Psoas muscle (tissue), 8 donors: ENCODE results near the gene CCL15. TPM values are rescaled to one million over a fixed set of nuclear protein-coding genes. Genes with fewer than 3 reads are reported as not detected.
"Not testable (repeated sequence)": the region's sequence is repeated elsewhere in the genome, so short reads cannot be mapped to it uniquely, and the experiment has no call there.

ENCODE experiments used
- ATAC-seq, 4 donors: fragments of 200-7000 bp; cut with Tn5 transposase; one replicate each; pipeline ENCODE4 v1.9.1; 2020; ENCODE audit warnings: moderate library complexity in 3 of 4, mild to moderate bottlenecking in 2 of 4
- DNase-seq, 2 donors: peaks; one replicate each; pipeline ENCODE4 v3.0.0-alpha.2; 2020
- H3K27ac ChIP-seq: fragments of 200-600 bp; one replicate; pipeline ENCODE4 v1.8.0; 2022
- H3K27me3 ChIP-seq, 3 donors: fragments of 200-600 bp in 1 of 3; one replicate each; pipeline versions ENCODE4 v1.6.1 to v1.8.0; 2013 to 2022; ENCODE audit warnings: low read length in 2 of 3, mild to moderate bottlenecking in 2 of 3, moderate library complexity in 1 of 3; ENCODE audit not compliant: insufficient read depth in 3 of 3
- H3K36me3 ChIP-seq, 2 donors: fragments of 200-600 bp in 1 of 2; one replicate each; pipeline versions ENCODE4 v1.6.1 to v1.8.0; 2013 to 2022; ENCODE audit warnings: low read depth in 1 of 2, mild to moderate bottlenecking in 1 of 2, moderate library complexity in 1 of 2; ENCODE audit not compliant: insufficient read depth in 1 of 2
- H3K4me1 ChIP-seq: fragments of 200-600 bp; one replicate; pipeline ENCODE4 v1.8.0; 2022
- H3K4me3 ChIP-seq: fragments of 200-600 bp; one replicate; pipeline ENCODE4 v1.8.0; 2022; ENCODE audit warnings: mild to moderate bottlenecking
- H3K9me3 ChIP-seq: fragments of 200-600 bp; one replicate; pipeline ENCODE4 v1.8.0; 2022
- WGBS, 3 donors: extraction: QIAGEN DNeasy Blood & Tissue Kit; methylation state at CpG; one replicate each; pipeline versions ENCODE4 v1.1.6 to v1.1.7; 2013; 5-methylcytosine and 5-hydroxymethylcytosine counted together
- intact Hi-C, 2 donors: fragments of 100-400 bp; cut with DNase I; formaldehyde crosslinking; loops; one replicate each; pipeline versions ENCODE4 v1.11.0 to v1.14.2; 2022
- polyA plus RNA-seq, 3 donors: library from polyadenylated mRNA; stranded (reverse); fragments of 200-250 nt; gene quantifications; one replicate each; pipeline ENCODE4 v1.2.3, GENCODE V29; 2013
- total RNA-seq, 4 donors: library from RNA; stranded (reverse); fragmentation: NEBNext Ultra II Directional in 2 of 4; extraction: Animal tissue kit (Norgen Biotek cat#: 25700) in 2 of 4; gene quantifications; one replicate each; pipeline versions ENCODE4 v1.2.1 to v1.2.4, GENCODE V29; 2021 to 2023
- TF ChIP-seq, protein P1 (sequence below): fragments of 200-600 bp; IDR thresholded peaks from one replicate; pipeline ENCODE4 v1.8.0; 2022; ENCODE audit warnings: antibody characterized with exemption
- donor health status: healthy with polysubstance abuse.
- donor health status: DM: no; HTN: no; CAD: no; lungs with moderate emphysema.
- donor health status: Bipolar disorder and iron deficiency.
- donor health status: healthy.
- donor health status: DM: yes; HTN: yes; CAD: no.
- donor health status: DM: no; HTN: no; CAD: no.
- donor health status: DM: no; HTN: no; CAD: no.
- donor health status: DM: yes; HTN: yes; CAD: no.

The CCL15 gene
- total and polyA plus RNA-seq, 7 donors: not detected

DNA sequence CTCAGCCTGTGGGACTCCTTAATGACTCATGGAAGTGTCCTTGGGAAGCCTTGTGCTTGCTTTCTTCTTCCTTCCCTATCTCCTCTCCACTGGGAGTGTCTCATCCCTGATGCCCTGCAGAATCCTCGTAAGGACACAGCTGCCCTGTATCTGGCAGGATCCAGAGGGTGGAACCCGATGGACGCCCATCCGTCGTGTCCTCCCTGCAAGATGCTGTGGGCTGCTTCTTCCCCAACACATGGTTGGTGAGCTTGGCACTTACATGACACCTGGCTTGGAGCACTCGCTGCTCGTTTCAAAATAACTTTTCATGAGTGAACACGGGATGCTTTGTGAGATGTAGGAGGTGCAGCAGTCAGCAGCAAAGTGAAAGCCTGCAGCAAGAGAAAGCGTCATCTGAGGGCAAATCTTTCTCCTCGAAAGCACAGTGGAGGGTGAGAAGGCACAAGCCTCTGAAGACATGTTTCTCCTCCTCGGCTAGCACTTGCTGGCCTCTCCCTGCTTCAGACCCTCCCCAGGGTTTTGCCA lies 3.3 kb downstream of the CCL15 start:
- DNase-seq (no peak), ATAC-seq (no peak)
- intact Hi-C loops: no loop called here
- Histone ChIP-seq H3K4me1 (no peaks in the 10 kb centered on the region), H3K36me3 (no peaks in the 10 kb centered on the region), H3K27me3 (no peaks in the 10 kb centered on the region), H3K9me3 (no peaks in the 10 kb centered on the region), H3K27ac (no peak overlapping the region), H3K4me3 (no peak overlapping the region)
- TF ChIP-seq, protein P1, sequence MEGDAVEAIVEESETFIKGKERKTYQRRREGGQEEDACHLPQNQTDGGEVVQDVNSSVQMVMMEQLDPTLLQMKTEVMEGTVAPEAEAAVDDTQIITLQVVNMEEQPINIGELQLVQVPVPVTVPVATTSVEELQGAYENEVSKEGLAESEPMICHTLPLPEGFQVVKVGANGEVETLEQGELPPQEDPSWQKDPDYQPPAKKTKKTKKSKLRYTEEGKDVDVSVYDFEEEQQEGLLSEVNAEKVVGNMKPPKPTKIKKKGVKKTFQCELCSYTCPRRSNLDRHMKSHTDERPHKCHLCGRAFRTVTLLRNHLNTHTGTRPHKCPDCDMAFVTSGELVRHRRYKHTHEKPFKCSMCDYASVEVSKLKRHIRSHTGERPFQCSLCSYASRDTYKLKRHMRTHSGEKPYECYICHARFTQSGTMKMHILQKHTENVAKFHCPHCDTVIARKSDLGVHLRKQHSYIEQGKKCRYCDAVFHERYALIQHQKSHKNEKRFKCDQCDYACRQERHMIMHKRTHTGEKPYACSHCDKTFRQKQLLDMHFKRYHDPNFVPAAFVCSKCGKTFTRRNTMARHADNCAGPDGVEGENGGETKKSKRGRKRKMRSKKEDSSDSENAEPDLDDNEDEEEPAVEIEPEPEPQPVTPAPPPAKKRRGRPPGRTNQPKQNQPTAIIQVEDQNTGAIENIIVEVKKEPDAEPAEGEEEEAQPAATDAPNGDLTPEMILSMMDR: no peak
- WGBS, 3 donors: 67 to 74% (median 68%) methylated on average over 11 of the region's 11 CpGs

DNA sequence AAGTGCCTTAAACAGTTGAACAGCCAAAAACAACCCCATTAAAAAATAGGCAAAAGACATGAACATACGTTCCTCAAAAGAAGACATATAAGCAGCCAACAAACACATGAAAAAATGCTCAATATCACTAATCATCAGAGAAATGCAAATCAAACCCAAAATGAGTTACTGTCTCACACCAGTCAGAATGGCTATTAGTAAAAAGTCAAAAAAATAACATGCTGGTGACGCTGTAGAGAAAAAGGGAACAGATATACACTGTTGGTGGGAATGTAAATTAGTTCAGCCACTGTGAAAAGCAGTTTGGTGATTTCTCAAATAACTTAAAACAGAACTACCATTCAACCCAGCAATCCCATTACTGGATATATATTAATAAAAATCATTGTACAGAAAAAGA lies 6.0 kb downstream of the CCL15 start:
- ATAC-seq, H3K9me3 ChIP-seq, H3K4me3 ChIP-seq, H3K27me3 ChIP-seq, H3K36me3 ChIP-seq, DNase-seq, intact Hi-C loops, H3K4me1 ChIP-seq, H3K27ac ChIP-seq: not testable (repeated sequence)
- WGBS, 3 donors: 81 to 90% (median 85%) methylated on average over 2 of the region's 2 CpGs

DNA sequence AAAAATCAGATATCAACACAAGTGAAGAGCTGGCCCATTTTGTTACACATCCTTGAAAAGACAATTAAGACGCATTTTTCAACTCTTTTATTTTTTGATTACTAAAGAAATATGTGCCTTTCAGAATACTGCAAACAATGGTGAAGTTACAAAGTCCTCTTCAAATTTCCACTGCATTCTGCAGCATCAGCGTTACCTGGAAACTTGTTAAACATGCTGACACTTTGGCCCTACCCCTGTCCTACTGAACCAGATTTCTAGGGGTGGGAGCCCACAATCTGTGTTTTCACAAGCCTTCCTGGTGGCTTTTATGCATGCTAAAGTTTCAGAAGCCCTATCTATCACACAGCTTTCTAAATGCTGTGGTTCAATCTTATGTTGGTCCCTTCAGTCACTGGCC lies 10.3 kb downstream of the CCL15 start:
- Histone ChIP-seq H3K9me3 (peaks cover 6% of the 10 kb centered on the region), H3K36me3 (no peaks in the 10 kb centered on the region), H3K4me1 (no peaks in the 10 kb centered on the region), H3K4me3 (no peak overlapping the region), H3K27me3 (no peaks in the 10 kb centered on the region), H3K27ac (no peak overlapping the region)
- DNase-seq (no peak), ATAC-seq (no peak)
- intact Hi-C loops: no loop called here
- TF ChIP-seq, protein P1: no peak
- 86 to 89% (median 87%) methylated on average over 2 of the region's 2 CpGs for WGBS, 3 donors

DNA sequence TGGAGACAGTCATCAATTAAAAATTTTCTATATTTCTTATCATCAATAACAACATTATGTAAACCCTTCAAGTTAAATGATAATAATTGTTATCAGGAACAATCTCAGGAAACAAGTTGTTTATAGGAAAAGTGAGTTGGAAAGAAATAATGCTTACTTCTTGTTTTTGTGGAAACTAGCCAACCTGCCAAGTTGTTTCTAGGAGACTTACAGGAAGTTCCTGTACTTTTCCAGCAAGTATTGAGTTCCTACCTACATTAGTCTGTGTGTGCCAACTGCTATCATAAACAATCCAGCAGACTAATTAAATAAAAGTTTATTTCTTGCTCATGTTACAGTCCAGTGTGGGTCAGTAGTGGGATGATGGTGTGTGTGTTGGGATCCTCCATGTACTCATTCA lies 13.2 kb downstream of the CCL15 start:
- peaks cover 6% of the 10 kb centered on the region for H3K9me3 ChIP-seq
- H3K4me3 ChIP-seq: no peak overlapping the region
- H3K36me3 ChIP-seq: no peaks in the 10 kb centered on the region
- TF ChIP-seq, protein P1: no peak
- intact Hi-C loops: no loop called here
- no peaks in the 10 kb centered on the region for H3K4me1 ChIP-seq
- ATAC-seq: no peak
- H3K27ac ChIP-seq: no peak overlapping the region
- no peak for DNase-seq
- peaks cover 0 to 2% (median 0%) of the 10 kb centered on the region in 3 donors for H3K27me3 ChIP-seq

DNA sequence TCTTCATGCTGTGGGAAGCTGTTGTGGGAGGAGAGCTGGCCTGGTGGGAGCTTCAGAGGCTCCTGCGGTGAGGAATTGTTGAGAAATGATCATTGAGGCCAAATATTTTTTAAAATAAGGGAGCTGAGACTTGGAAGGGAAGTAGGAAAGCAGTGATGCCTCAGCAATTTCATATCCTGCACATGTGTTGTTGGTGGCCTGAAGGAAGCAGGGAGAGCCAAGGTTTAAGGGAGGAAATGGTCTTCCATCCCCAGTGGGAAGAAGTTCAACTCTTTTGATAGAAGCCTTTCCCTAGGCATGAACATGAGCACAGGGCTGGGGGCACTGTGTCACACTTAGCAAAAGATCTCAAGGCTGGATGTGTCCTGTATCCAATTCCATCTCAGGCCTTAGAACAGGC lies 14.7 kb downstream of the CCL15 start, which contains the start of gene CCL14:
Gene CCL14 (minus strand): TSS at position 87 of the 400 bp plus-strand sequence. CDS start 80 bp downstream, at position 7.
- H3K36me3 ChIP-seq: no peaks in the 10 kb centered on the region
- ATAC-seq: no peak
- 44 to 75% (median 57%) methylated on average over 1 of the region's 1 CpG for WGBS, 3 donors
- DNase-seq: no peak
- peaks cover 0 to 2% (median 0%) of the 10 kb centered on the region in 3 donors for H3K27me3 ChIP-seq
- no peaks in the 10 kb centered on the region for H3K4me1 ChIP-seq
- TF ChIP-seq, protein P1: no peak
- peaks cover 6% of the 10 kb centered on the region for H3K9me3 ChIP-seq
- no peak within 1 kb of the TSS for H3K27ac ChIP-seq
- peak within 1 kb of the TSS; percentile 2 for H3K4me3 ChIP-seq
- intact Hi-C loops: no loop called here
